Activated T-cell treated with anti-CD3 and anti-CD28 coated beads, Interleukin-2, amount 50 U/mL, for 24 hours (primary cell): ENCODE results near the gene PDE4D.

ENCODE experiments used
- DNase-seq: peaks from one replicate; pipeline ENCODE4 v3.0.0-alpha.2; 2020
- H3K27ac Mint-ChIP-seq: 2 replicates; pipeline ENCODE4 v1.8.0; 2020; ENCODE audit warnings: mild to moderate bottlenecking, mixed read lengths
- H3K27me3 Mint-ChIP-seq: 2 replicates; pipeline ENCODE4 v1.8.0; 2020; ENCODE audit warnings: mixed read lengths
- H3K36me3 Mint-ChIP-seq: 2 replicates; pipeline ENCODE4 v1.8.0; 2020; ENCODE audit warnings: low read depth, mixed read lengths
- H3K4me1 Mint-ChIP-seq: 2 replicates; pipeline ENCODE4 v1.8.0; 2020; ENCODE audit warnings: low read depth, mixed read lengths
- H3K4me3 Mint-ChIP-seq: 2 replicates; pipeline ENCODE4 v1.8.0; 2020; ENCODE audit warnings: mild to moderate bottlenecking, moderate library complexity, mixed read lengths
- H3K9me3 Mint-ChIP-seq: 2 replicates; pipeline ENCODE4 v1.8.0; 2020; ENCODE audit warnings: mixed read lengths

Gene PDE4D

GRCh38 chr5:59652449-59652848 lies 241.1 kb downstream of the PDE4D start:
- H3K27ac Mint-ChIP-seq, result no peak overlapping the region
- H3K4me1 Mint-ChIP-seq, result peaks cover 2% of the 10 kb centered on the region
- H3K9me3 Mint-ChIP-seq, result no peaks in the 10 kb centered on the region
- H3K27me3 Mint-ChIP-seq, result no peaks in the 10 kb centered on the region
- no peak for DNase-seq
- H3K4me3 Mint-ChIP-seq, result no peak overlapping the region
- no peaks in the 10 kb centered on the region for H3K36me3 Mint-ChIP-seq

- H3K9me3 Mint-ChIP-seq, result no peaks in the 10 kb centered on the region
- DNase-seq, result no peak
- peaks cover 4% of the 10 kb centered on the region for H3K4me1 Mint-ChIP-seq
- no peaks in the 10 kb centered on the region for H3K27me3 Mint-ChIP-seq
- no peak overlapping the region for H3K27ac Mint-ChIP-seq
- H3K4me3 Mint-ChIP-seq, result no peak overlapping the region
- no peaks in the 10 kb centered on the region for H3K36me3 Mint-ChIP-seq
Observed at GRCh38 chr5:59648949-59649921, 244.3 kb downstream of the PDE4D start.

GRCh38 chr5:59648038-59648831 lies 245.3 kb downstream of the PDE4D start:
- no peak overlapping the region for H3K27ac Mint-ChIP-seq
- peaks cover 4% of the 10 kb centered on the region for H3K4me1 Mint-ChIP-seq
- H3K27me3 Mint-ChIP-seq, result no peaks in the 10 kb centered on the region
- no peak for DNase-seq
- H3K4me3 Mint-ChIP-seq, result no peak overlapping the region
- H3K9me3 Mint-ChIP-seq, result no peaks in the 10 kb centered on the region
- H3K36me3 Mint-ChIP-seq, result no peaks in the 10 kb centered on the region

- no peak overlapping the region for H3K27ac Mint-ChIP-seq
- no peak overlapping the region for H3K4me3 Mint-ChIP-seq
- H3K4me1 Mint-ChIP-seq, result peaks cover 4% of the 10 kb centered on the region
- H3K9me3 Mint-ChIP-seq, result no peaks in the 10 kb centered on the region
- no peaks in the 10 kb centered on the region for H3K27me3 Mint-ChIP-seq
- DNase-seq, result no peak
- H3K36me3 Mint-ChIP-seq, result no peaks in the 10 kb centered on the region
Observed at GRCh38 chr5:59645380-59645779, 248.1 kb downstream of the PDE4D start.

GRCh38 chr5:59640411-59640810 lies 253.1 kb downstream of the PDE4D start:
- DNase-seq, result no peak
- Mint-ChIP-seq H3K27me3 (no peaks in the 10 kb centered on the region), H3K27ac (no peak overlapping the region), H3K4me1 (peaks cover 2% of the 10 kb centered on the region), H3K9me3 (peaks cover 2% of the 10 kb centered on the region), H3K4me3 (no peak overlapping the region), H3K36me3 (no peaks in the 10 kb centered on the region)

GRCh38 chr5:59637884-59638580 lies 255.5 kb downstream of the PDE4D start:
- Mint-ChIP-seq H3K36me3 (no peaks in the 10 kb centered on the region), H3K9me3 (peaks cover 8% of the 10 kb centered on the region), H3K4me1 (no peaks in the 10 kb centered on the region), H3K4me3 (no peak overlapping the region), H3K27ac (no peak overlapping the region), H3K27me3 (no peaks in the 10 kb centered on the region)
- no peak for DNase-seq

GRCh38 chr5:59629561-59629960 lies 264.0 kb downstream of the PDE4D start:
- H3K9me3 Mint-ChIP-seq, result peaks cover 7% of the 10 kb centered on the region
- H3K36me3 Mint-ChIP-seq, result no peaks in the 10 kb centered on the region
- no peaks in the 10 kb centered on the region for H3K27me3 Mint-ChIP-seq

GRCh38 chr5:59628062-59628828 lies 265.3 kb downstream of the PDE4D start:
- Mint-ChIP-seq H3K9me3 (peaks cover 2% of the 10 kb centered on the region), H3K27ac (no peak overlapping the region), H3K4me1 (no peaks in the 10 kb centered on the region), H3K4me3 (no peak overlapping the region), H3K36me3 (no peaks in the 10 kb centered on the region), H3K27me3 (no peaks in the 10 kb centered on the region)
- no peak for DNase-seq

More at GRCh38 chr5:59629561-59629960, 264.0 kb downstream of the PDE4D start:
- Mint-ChIP-seq H3K27ac (no peak overlapping the region), H3K4me1 (no peaks in the 10 kb centered on the region), H3K4me3 (no peak overlapping the region)
- no peak for DNase-seq

GRCh38 chr5:59624898-59625297 lies 268.6 kb downstream of the PDE4D start:
- Mint-ChIP-seq H3K27ac (no peak overlapping the region), H3K36me3 (no peaks in the 10 kb centered on the region), H3K27me3 (no peaks in the 10 kb centered on the region), H3K4me3 (no peak overlapping the region), H3K9me3 (peaks cover 2% of the 10 kb centered on the region), H3K4me1 (no peaks in the 10 kb centered on the region)
- no peak for DNase-seq

GRCh38 chr5:59622848-59623247 lies 270.7 kb downstream of the PDE4D start:
- Mint-ChIP-seq H3K27ac (no peak overlapping the region), H3K27me3 (no peaks in the 10 kb centered on the region), H3K36me3 (no peaks in the 10 kb centered on the region), H3K4me1 (no peaks in the 10 kb centered on the region), H3K9me3 (no peaks in the 10 kb centered on the region), H3K4me3 (no peak overlapping the region)
- no peak for DNase-seq

- Mint-ChIP-seq H3K36me3 (no peaks in the 10 kb centered on the region), H3K4me1 (no peaks in the 10 kb centered on the region), H3K27me3 (no peaks in the 10 kb centered on the region), H3K4me3 (no peak overlapping the region), H3K9me3 (no peaks in the 10 kb centered on the region), H3K27ac (no peak overlapping the region)
- DNase-seq, result no peak
Observed at GRCh38 chr5:59621477-59621876, 272.0 kb downstream of the PDE4D start.

- Mint-ChIP-seq H3K27ac (no peak overlapping the region), H3K9me3 (no peaks in the 10 kb centered on the region), H3K4me1 (no peaks in the 10 kb centered on the region), H3K4me3 (no peak overlapping the region), H3K27me3 (no peaks in the 10 kb centered on the region), H3K36me3 (no peaks in the 10 kb centered on the region)
- DNase-seq, result no peak
Observed at GRCh38 chr5:59620535-59621212, 272.9 kb downstream of the PDE4D start.

- Mint-ChIP-seq H3K27me3 (no peaks in the 10 kb centered on the region), H3K27ac (no peak overlapping the region), H3K4me1 (no peaks in the 10 kb centered on the region), H3K36me3 (no peaks in the 10 kb centered on the region), H3K4me3 (no peak overlapping the region), H3K9me3 (no peaks in the 10 kb centered on the region)
- no peak for DNase-seq
Observed at GRCh38 chr5:59618644-59619043, 274.9 kb downstream of the PDE4D start.
